ENCODE data around the gene TTC3.

GRCh38 chr21:37071561-37072273, 1.3 kb upstream of the TTC3 start:
- no peak for TF ChIP-seq EZH2 (IDR thresholded peaks at IDR 0.05; ENCODE audit: borderline replicate concordance, low read depth, low read length, severe bottlenecking)
- no peak for TF ChIP-seq CTCF (IDR thresholded peaks at IDR 0.05; ENCODE audit: borderline replicate concordance, extremely low read depth, low read length, poor library complexity, severe bottlenecking)

Data from DND-41 (cell line).